ENCODE data around the gene KRTAP15-1. TPM values are rescaled to one million over a fixed set of nuclear protein-coding genes. Genes with fewer than 3 reads are reported as not detected.

The KRTAP15-1 gene
- total RNA-seq, 1 donor from 2014 or later = not detected

- DNase-seq (ENCODE audit: low read depth, low spot score) = no peak
- Mint-ChIP-seq H3K4me1 (peaks cover 3% of the 10 kb centered on the region), H3K4me3 (no peak overlapping the region), H3K9me3 (peaks cover 14% of the 10 kb centered on the region), H3K27me3 (ENCODE audit: low read depth) (no peaks in the 10 kb centered on the region), H3K27ac (ENCODE audit: unreplicated experiment) (no peak overlapping the region), H3K36me3 (ENCODE audit: low read depth) (peaks cover 3% of the 10 kb centered on the region)
- TF ChIP-seq CTCF (conservative IDR thresholded peaks at IDR 0.05) = no peak
Measured at GRCh38 chr21:30486180-30486579, 46.1 kb downstream of the KRTAP15-1 start.

- H3K36me3 Mint-ChIP-seq (ENCODE audit: low read depth) = peaks cover 3% of the 10 kb centered on the region
- peaks cover 3% of the 10 kb centered on the region for H3K4me1 Mint-ChIP-seq
- DNase-seq (ENCODE audit: low read depth, low spot score) = no peak
- no peak within 1 kb of the TSS for H3K27ac Mint-ChIP-seq (ENCODE audit: unreplicated experiment)
- H3K27me3 Mint-ChIP-seq (ENCODE audit: low read depth) = no peaks in the 10 kb centered on the region
- TF ChIP-seq CTCF (conservative IDR thresholded peaks at IDR 0.05) = no peak
- peaks cover 14% of the 10 kb centered on the region for H3K9me3 Mint-ChIP-seq
- no peak within 1 kb of the TSS for H3K4me3 Mint-ChIP-seq
Measured at GRCh38 chr21:30487336-30487735, 47.3 kb downstream of the KRTAP15-1 start, which contains the start of gene KRTAP19-2. Gene KRTAP19-2, minus strand, starts transcription at chr21:30487436. Its CDS starts 88 bp downstream, at chr21:30487348.

Other genes with a start within 250 kb of the KRTAP15-1 start
- not detected in 2 replicates for gene CLDN8, start 224.2 kb upstream of the KRTAP15-1 start, total RNA-seq
- gene KRTAP24-1, start 157.3 kb upstream of the KRTAP15-1 start, total RNA-seq = not detected in 2 replicates
- gene KRTAP25-1, start 150.8 kb upstream of the KRTAP15-1 start, total RNA-seq = not detected in 2 replicates
- not detected in 2 replicates for gene KRTAP26-1, start 120.0 kb upstream of the KRTAP15-1 start, total RNA-seq
- gene KRTAP27-1, start 102.6 kb upstream of the KRTAP15-1 start, total RNA-seq = not detected in 2 replicates
- not detected in 2 replicates for gene KRTAP23-1, start 91.7 kb upstream of the KRTAP15-1 start, total RNA-seq
- gene KRTAP13-2, start 68.0 kb upstream of the KRTAP15-1 start, total RNA-seq = not detected in 2 replicates
- not detected in 2 replicates for gene KRTAP13-1, start 44.2 kb upstream of the KRTAP15-1 start, total RNA-seq
- gene KRTAP13-3, start 14.3 kb upstream of the KRTAP15-1 start, total RNA-seq = not detected in 2 replicates
- not detected in 2 replicates for gene KRTAP13-4, start 10.1 kb upstream of the KRTAP15-1 start, total RNA-seq
- not detected in 2 replicates for gene KRTAP19-1, start 40.1 kb downstream of the KRTAP15-1 start, total RNA-seq
- gene KRTAP19-2, start 47.2 kb downstream of the KRTAP15-1 start, total RNA-seq = not detected in 2 replicates
- not detected in 2 replicates for gene KRTAP19-3, start 51.7 kb downstream of the KRTAP15-1 start, total RNA-seq
- gene KRTAP19-4, start 56.9 kb downstream of the KRTAP15-1 start, total RNA-seq = not detected in 2 replicates
- not detected in 2 replicates for gene KRTAP19-5, start 61.9 kb downstream of the KRTAP15-1 start, total RNA-seq
- gene KRTAP19-6, start 101.6 kb downstream of the KRTAP15-1 start, total RNA-seq = not detected in 2 replicates
- gene KRTAP19-7, start 121.0 kb downstream of the KRTAP15-1 start, total RNA-seq = not detected in 2 replicates
- not detected in 2 replicates for gene KRTAP22-2, start 150.1 kb downstream of the KRTAP15-1 start, total RNA-seq
- gene KRTAP6-3, start 152.2 kb downstream of the KRTAP15-1 start, total RNA-seq = not detected in 2 replicates
- gene KRTAP6-2, start 158.6 kb downstream of the KRTAP15-1 start, total RNA-seq = not detected in 2 replicates
- gene KRTAP22-1, start 160.8 kb downstream of the KRTAP15-1 start, total RNA-seq = not detected in 2 replicates
- gene KRTAP6-1, start 173.7 kb downstream of the KRTAP15-1 start, total RNA-seq = not detected in 2 replicates
- not detected in 2 replicates for gene KRTAP20-1, start 176.2 kb downstream of the KRTAP15-1 start, total RNA-seq
- not detected in 2 replicates for gene KRTAP20-4, start 180.4 kb downstream of the KRTAP15-1 start, total RNA-seq
- gene KRTAP20-2, start 194.9 kb downstream of the KRTAP15-1 start, total RNA-seq = not detected in 2 replicates
- not detected in 2 replicates for gene KRTAP20-3, start 202.6 kb downstream of the KRTAP15-1 start, total RNA-seq